MG63 (cell line): Measurements from ENCODE around the gene CCNY. TPM values are rescaled to one million over a fixed set of nuclear protein-coding genes. Genes with fewer than 3 reads are reported as not detected.
A peak's percentile ranks its signal among the peaks of the same experiment; 100 is the strongest.

Experiments
- DNase-seq: peaks from one replicate; pipeline ENCODE4 v3.0.0-alpha.2; 2020
- H3K27me3 ChIP-seq: fragments of 250-450 bp; sonication (Bioruptor Pico); 2 replicates; pipeline ENCODE4 v1.5.1; 2020; ENCODE audit warnings: mild to moderate bottlenecking, moderate library complexity
- H3K36me3 ChIP-seq: fragments of 250-450 bp; sonication (Bioruptor Pico); 2 replicates; pipeline ENCODE4 v1.5.1; 2020; ENCODE audit warnings: mild to moderate bottlenecking, moderate library complexity
- H3K4me3 ChIP-seq: fragments of 250-450 bp; sonication (Bioruptor Pico); 2 replicates; pipeline ENCODE4 v1.5.1; 2020; ENCODE audit warnings: mild to moderate bottlenecking, moderate library complexity
- H3K9me3 ChIP-seq: fragments of 250-450 bp; sonication (Bioruptor Pico); 2 replicates; pipeline ENCODE4 v1.5.1; 2020; ENCODE audit warnings: mild to moderate bottlenecking, moderate library complexity
- total RNA-seq: library from RNA; depleted of rRNA; stranded (reverse); fragments of >200 nt; shearing (Covaris generic); gene quantifications from 2 replicates; pipeline ENCODE4 v1.2.3, GENCODE V29; 2014; ENCODE audit warnings: low replicate concordance

Gene CCNY
- total RNA-seq, 1 experiment from 2014 or later: 47.2 TPM

DNA sequence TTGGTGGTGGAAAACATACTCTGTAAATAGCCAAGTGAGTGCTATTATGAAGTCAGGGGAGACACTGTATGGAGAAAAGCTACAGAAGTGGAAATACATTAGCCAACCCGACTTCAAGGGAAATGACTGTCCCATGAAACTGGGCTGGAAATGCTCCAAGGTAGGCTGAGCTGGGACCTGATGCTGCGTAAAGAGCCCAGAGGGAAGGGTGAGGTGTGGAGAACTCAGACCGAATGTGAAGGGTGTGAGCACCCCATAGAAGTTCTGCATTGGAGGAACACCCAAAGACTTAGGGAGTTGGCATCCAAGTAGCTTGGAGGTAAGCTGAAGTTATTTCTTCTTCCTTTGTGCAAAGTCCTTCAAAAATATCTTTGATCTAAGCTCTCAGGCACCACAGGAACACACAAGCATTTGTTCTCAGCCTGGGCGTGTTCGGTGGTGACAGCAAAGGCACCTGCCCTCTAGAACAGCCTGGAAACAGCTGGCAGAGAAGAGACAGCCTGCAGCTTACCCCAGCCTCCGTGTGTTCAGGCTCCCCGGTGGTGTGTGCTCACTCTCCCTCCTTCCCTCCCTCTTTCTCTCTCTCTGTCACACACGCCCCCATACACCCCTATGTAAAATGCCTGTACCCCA lies 249.7 kb downstream of the CCNY start:
- Histone ChIP-seq H3K9me3 (0 out of 2 replicates have a peak, but pooled peaks cover 1% of the 10 kb centered on the region), H3K4me3 (no peak overlapping the region), H3K27me3 (no peaks in the 10 kb centered on the region), H3K36me3 (no peaks in the 10 kb centered on the region)
- DNase-seq: no peak

DNA sequence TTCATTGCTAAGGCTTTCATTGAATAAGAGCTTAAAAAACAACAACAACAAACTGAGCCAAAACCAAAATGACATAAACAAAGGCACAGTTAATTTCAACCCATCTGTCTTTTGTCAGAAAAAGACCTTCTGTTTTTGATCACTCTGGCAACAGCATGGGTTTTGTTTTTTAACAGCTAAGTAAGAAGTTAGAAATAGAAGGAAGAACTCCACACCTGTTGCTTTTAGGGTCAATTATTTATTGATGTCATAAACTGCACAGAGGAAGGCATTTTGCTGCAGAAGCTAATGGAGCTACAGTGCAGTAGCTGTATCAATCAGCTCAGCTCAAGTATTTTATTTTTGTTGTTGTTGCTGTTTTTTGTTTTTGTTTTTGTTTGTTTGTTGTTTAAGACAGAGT lies 252.5 kb downstream of the CCNY start:
- Histone ChIP-seq H3K4me3 (no peak overlapping the region), H3K36me3 (no peaks in the 10 kb centered on the region), H3K9me3 (0 out of 2 replicates have a peak, but pooled peaks cover 1% of the 10 kb centered on the region), H3K27me3 (no peaks in the 10 kb centered on the region)
- no peak for DNase-seq

DNA sequence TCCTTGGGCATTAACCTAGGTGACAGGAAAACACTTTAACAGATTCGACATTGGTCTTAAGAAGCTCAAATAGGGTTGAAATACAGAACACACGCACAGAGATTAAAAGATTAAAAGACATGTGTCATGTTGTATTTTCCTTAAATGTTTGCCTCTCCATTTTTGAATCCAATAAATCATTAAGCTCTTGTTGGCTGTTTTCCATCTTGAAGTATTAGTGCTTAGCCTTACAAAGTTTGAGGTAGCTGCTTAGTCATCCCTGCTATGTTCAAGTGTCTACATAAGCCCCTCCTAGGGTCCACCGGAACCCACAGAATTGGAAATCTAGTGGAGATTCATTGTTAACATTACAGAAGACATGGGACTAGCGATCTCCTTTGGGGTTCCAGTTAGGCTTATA lies 256.1 kb downstream of the CCNY start:
- Histone ChIP-seq H3K36me3 (no peaks in the 10 kb centered on the region), H3K27me3 (no peaks in the 10 kb centered on the region), H3K9me3 (0 out of 2 replicates have a peak, but pooled peaks cover 1% of the 10 kb centered on the region), H3K4me3 (no peak overlapping the region)
- DNase-seq: no peak

DNA sequence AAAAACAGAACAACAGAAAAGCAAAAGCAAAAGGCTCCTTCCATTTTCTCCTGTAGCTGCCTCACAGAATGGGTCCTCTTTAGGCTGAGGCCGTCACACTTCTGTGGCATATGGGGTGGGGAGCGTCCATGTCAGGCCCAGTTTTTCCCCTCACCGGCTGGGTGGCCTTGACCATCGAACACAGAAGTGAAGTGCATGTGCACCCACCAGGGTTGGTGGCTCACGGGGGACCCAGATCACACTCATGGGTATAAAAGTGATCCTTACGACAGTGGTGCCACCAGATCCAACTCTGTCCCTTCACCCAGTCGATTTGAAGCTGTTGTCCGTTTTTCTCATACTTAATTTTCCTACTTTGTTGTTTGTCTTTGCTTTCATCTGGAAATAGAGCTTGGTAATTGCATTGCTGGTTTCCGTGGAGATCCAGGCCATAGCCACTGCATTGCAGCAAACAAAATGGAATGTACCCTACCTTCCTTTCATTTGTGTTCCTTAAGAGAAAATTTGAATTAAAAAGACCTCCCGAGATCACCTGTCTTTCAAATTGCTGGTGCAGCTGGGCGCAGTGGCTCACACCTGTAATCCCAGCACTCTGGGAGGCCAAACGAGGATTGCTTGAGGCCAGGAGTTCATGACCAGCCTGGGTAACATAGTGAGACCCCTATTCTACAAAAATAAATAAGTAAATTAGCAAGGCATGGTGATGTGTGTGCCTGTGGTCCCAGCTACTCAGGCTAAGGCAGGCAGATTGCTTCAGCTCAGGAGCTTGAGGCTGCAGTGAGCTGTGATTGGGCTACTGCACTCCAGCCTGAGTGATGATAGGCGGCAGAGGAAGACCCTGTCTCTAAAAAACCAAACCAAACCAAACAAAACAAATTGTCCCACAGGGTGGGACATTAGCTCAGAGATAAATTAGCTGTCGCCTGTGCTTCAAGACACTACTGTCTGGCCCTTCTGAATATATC lies 258.1 kb downstream of the CCNY start:
- Histone ChIP-seq H3K4me3 (no peak overlapping the region), H3K9me3 (0 out of 2 replicates have a peak, but pooled peaks cover 1% of the 10 kb centered on the region), H3K36me3 (no peaks in the 10 kb centered on the region), H3K27me3 (no peaks in the 10 kb centered on the region)
- DNase-seq: no peak

DNA sequence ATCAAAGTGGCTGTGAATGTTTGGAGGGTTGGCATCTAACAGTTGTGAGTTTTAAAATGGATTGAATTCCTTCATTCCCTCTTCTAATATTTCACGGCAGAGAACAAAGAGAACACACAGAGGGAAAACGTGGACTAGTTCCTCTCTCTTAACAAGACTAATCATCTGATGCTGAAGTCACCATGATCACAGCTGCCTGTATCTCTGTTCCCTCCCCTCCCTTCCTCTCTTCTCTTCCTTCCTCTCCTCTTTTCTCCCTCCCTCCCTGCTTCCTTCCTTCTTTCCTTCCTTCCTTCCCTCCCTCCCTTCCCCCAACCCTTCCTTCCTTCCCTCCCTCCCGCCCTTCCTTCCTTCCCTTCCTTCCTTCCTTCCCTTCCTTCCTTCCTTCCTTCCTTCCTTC lies 258.8 kb downstream of the CCNY start:
- no peaks in the 10 kb centered on the region for H3K27me3 ChIP-seq
- DNase-seq: no peak
- no peak overlapping the region for H3K4me3 ChIP-seq
- 0 out of 2 replicates have a peak, but pooled peaks cover 1% of the 10 kb centered on the region for H3K9me3 ChIP-seq
- no peaks in the 10 kb centered on the region for H3K36me3 ChIP-seq

DNA sequence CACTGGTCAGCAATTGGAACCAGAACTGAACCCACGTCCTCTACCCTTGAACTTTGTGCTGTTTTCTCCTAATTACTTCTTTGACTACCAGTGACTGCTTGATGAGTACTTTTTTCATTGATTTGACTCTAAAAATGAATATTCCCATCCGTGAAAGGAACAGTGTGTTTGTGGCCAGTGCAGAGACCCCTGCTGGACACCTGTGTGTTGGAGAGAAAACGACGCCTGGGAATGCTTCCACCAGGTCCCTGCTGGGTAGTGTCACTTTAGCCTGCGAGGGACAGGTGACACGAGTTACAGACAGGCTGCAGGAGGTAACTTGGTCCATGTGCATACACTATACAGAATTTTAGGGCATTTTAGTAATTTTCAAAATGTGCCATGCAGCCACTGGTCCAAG lies 262.1 kb downstream of the CCNY start:
- H3K27me3 ChIP-seq: no peaks in the 10 kb centered on the region
- DNase-seq: no peak
- H3K9me3 ChIP-seq: no peaks in the 10 kb centered on the region
- no peak overlapping the region for H3K4me3 ChIP-seq
- H3K36me3 ChIP-seq: no peaks in the 10 kb centered on the region

DNA sequence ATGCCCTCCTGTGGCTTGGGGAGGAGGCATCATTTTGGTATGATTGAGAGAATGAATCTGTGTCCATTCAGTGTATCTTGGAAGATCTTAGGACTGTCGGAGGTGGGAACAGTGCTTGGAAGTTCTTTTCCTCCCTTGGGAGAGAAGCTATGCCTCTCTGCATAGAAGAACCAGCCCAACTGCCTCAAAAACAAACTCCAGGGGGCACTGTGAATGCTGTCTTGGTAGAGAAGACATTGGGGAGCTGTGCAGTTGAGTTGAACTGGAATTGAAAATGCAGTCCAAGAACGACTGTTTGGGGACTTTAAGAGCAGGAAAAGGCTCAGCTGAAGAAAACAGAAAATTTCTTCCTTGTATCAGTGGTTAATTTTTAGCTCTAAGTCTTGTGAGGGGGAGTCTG lies 263.9 kb downstream of the CCNY start:
- Histone ChIP-seq H3K27me3 (no peaks in the 10 kb centered on the region), H3K4me3 (no peak overlapping the region), H3K9me3 (no peaks in the 10 kb centered on the region), H3K36me3 (no peaks in the 10 kb centered on the region)
- DNase-seq: no peak

DNA sequence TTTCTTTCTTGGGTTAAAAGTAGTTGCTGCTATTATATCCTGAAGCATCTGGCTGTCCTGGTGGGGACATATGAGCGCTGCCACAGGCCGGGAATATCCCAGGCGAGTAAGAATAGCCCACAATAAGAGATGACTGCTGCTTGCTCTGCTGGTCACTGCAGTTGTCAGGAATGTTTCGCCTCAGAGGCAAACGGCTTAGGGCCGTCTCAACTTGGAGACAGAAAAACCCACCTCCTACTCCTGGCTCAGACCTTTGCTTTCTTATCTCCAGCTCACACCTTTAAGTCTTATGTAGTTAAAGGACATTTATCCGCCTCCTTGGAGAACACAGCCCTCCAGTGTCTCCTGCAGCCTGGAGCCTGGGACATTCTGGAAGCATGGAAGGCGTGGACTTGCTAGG lies 268.9 kb downstream of the CCNY start, which contains the start of gene GJD4:
Gene GJD4, plus strand, starts transcription at position 151 of the 400 bp plus-strand sequence. Its CDS starts 227 bp downstream, at position 378.
- Histone ChIP-seq H3K4me3 (no peak within 1 kb of the TSS), H3K27me3 (no peaks in the 10 kb centered on the region), H3K36me3 (no peaks in the 10 kb centered on the region), H3K9me3 (no peaks in the 10 kb centered on the region)
- no peak for DNase-seq

DNA sequence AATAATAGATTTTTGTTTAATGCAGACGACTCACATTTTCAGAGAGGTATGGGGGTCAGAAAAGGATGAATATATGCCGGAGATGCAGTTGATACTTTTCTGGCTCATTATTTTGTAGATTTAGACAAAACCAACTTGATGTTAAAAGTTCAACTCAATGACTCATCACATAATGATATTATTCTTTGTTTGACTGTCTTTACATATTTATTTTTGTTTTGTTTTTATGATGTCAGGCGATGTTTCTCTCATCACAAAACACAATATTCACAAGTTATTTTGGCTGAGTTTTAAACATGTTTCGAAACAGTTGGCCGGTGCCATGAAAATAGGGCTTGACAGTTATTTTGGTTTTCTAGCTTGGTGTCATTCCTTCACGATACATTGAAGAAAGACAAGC lies 270.1 kb downstream of the CCNY start:
- H3K36me3 ChIP-seq: no peaks in the 10 kb centered on the region
- no peaks in the 10 kb centered on the region for H3K9me3 ChIP-seq
- no peak overlapping the region for H3K4me3 ChIP-seq
- DNase-seq: peak; percentile 37
- no peaks in the 10 kb centered on the region for H3K27me3 ChIP-seq

DNA sequence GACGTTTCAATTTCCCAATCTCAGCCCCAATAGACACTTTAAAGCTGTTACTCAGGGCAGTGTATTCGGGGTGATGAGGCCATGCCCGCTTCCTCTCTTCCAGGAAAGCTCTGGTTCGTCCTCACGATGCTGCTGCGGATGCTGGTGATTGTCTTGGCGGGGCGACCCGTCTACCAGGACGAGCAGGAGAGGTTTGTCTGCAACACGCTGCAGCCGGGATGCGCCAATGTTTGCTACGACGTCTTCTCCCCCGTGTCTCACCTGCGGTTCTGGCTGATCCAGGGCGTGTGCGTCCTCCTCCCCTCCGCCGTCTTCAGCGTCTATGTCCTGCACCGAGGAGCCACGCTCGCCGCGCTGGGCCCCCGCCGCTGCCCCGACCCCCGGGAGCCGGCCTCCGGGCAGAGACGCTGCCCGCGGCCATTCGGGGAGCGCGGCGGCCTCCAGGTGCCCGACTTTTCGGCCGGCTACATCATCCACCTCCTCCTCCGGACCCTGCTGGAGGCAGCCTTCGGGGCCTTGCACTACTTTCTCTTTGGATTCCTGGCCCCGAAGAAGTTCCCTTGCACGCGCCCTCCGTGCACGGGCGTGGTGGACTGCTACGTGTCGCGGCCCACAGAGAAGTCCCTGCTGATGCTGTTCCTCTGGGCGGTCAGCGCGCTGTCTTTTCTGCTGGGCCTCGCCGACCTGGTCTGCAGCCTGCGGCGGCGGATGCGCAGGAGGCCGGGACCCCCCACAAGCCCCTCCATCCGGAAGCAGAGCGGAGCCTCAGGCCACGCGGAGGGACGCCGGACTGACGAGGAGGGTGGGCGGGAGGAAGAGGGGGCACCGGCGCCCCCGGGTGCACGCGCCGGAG lies 271.4 kb downstream of the CCNY start:
- H3K9me3 ChIP-seq: no peaks in the 10 kb centered on the region
- H3K27me3 ChIP-seq: peaks cover 2% of the 10 kb centered on the region; the same call in 1 of the 2 replicates
- no peaks in the 10 kb centered on the region for H3K36me3 ChIP-seq
- H3K4me3 ChIP-seq: no peak overlapping the region
- no peak for DNase-seq

DNA sequence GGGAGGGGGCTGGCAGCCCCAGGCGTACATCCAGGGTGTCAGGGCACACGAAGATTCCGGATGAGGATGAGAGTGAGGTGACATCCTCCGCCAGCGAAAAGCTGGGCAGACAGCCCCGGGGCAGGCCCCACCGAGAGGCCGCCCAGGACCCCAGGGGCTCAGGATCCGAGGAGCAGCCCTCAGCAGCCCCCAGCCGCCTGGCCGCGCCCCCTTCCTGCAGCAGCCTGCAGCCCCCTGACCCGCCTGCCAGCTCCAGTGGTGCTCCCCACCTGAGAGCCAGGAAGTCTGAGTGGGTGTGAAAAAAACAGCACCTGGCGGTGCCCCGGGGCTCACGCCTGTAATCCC lies 272.0 kb downstream of the CCNY start:
- no peak for DNase-seq
- Histone ChIP-seq H3K36me3 (no peaks in the 10 kb centered on the region), H3K9me3 (no peaks in the 10 kb centered on the region), H3K4me3 (no peak overlapping the region), H3K27me3 (peaks cover 2% of the 10 kb centered on the region; the same call in 1 of the 2 replicates)

DNA sequence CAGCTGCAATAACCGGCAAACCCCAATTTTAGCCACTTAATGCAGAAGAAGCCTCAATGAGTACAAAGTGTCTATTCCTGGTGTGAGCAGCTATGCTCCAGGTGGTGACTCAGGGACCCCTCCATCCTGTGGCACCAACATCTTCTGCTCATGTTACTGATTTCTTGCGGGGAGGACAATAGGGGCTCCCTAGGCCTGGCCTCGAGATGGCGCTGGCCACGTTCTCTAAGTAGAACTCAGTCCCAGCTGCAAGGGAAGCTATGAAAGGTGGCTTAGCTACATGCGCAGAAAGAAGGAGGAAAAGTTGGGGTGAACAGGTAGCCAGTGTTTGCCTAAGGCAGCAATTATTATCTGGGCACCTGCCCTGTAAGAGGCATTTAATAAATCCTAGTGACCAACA lies 275.4 kb downstream of the CCNY start:
- Histone ChIP-seq H3K4me3 (no peak overlapping the region), H3K9me3 (no peaks in the 10 kb centered on the region), H3K36me3 (no peaks in the 10 kb centered on the region), H3K27me3 (peaks cover 7% of the 10 kb centered on the region; the same call in 1 of the 2 replicates)
- no peak for DNase-seq

DNA sequence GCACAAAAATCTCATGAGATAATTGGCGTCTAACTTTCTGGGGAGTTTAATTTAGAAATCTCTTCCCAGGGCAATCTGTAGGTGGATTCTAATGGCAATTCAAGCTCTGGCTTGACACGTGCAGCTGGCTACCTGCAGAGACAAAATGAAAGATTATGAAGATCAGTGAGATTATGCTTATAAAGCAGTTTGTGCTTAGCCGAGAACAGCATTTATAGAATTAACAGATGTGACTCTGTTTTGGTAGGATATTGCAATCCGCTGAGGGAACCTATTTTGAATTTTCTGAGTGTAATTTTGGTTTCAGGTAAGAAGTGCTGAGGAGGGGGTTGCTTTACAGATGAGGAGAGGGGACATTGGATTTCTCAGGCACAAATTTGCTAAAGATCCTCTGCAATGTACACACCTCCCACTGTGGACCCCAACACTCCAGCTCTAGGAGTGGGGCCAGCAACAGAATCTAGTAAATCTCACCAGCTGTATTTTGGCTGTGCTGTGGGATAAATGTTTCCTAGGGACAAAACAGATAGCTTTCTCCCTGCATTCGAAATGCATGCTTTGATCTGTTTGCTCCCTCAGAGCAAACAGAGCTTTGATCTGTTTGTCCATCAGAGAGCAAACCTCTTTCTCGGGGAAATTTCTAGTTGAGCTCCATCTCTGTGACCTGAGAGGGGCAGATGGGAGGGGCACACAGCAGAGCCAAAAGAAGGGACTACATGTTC lies 276.2 kb downstream of the CCNY start:
- no peak for DNase-seq

DNA sequence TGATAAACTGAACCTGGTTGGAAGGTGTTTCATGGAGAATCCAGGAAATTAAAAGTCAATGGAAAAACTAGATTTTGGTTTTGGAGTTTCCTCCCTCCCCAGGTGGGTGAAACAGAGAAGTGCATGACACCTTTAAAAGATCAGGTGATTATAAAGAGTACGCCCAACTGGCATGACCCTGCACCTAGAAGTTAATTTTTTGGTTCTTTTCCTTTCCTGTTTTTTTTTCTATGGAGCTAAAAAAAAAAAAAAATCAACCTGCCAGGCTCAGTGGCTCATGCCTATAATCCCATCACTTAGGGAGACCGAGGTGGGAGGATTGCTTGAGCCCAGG lies 276.8 kb downstream of the CCNY start:
- DNase-seq: no peak
- H3K9me3 ChIP-seq: no peaks in the 10 kb centered on the region
- H3K36me3 ChIP-seq: no peaks in the 10 kb centered on the region
- H3K4me3 ChIP-seq: no peak overlapping the region
- H3K27me3 ChIP-seq: peaks cover 7% of the 10 kb centered on the region; the same call in 1 of the 2 replicates

More for the DNA sequence above, 276.2 kb downstream of the CCNY start:
- H3K27me3 ChIP-seq: peaks cover 7% of the 10 kb centered on the region; the same call in 1 of the 2 replicates
- no peaks in the 10 kb centered on the region for H3K9me3 ChIP-seq
- H3K36me3 ChIP-seq: no peaks in the 10 kb centered on the region
- H3K4me3 ChIP-seq: no peak overlapping the region

DNA sequence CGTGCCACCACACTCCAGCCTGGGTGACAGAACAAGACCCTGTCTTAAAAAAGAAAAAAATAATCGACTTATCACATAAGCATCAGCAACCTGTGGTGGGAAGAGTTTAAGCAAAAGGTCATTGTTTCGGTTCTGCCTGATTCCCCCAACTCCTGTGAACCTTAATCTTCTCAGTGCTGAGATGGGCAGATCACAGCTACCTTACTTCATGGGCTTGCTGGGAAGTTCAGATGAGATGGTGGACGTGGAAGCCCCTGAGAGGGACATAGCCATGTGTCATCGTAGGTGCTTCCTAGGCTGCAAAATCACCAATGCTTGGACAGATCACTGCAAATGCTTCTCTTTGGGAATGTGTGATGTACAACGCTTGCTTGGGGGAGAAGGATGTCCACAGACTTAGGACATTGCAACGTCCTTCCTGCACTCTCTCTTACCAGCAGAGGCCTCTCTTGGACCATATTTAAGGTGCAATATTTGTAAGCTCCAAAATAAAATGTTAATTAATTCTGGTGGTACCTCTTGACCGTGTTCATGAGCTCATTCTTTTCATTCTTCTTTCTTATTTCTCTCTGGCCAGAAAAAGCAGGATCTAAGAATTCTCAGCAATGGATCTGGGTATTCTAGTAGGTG lies 277.4 kb downstream of the CCNY start:
- no peak for DNase-seq
- Histone ChIP-seq H3K9me3 (no peaks in the 10 kb centered on the region), H3K4me3 (no peak overlapping the region), H3K27me3 (peaks cover 7% of the 10 kb centered on the region; the same call in 1 of the 2 replicates), H3K36me3 (no peaks in the 10 kb centered on the region)

DNA sequence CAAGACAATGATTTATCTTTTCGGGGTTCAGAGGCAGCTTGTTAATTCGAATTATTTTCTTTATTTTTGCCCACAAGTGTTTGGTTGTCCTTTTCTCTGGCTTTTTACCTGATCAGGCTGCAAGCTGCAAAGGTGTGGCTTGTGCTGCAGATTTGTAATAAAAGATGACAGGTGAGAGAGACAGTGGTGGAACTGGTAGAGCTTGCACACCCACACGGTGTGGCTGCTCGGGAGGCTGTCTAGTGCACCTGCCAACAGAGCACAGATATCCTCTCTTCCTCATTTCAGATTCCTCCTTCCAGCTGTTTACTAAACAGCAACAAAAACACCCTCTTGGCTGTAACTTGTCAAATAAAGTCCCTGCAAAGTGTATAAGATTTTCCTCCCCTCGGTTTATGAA lies 278.0 kb downstream of the CCNY start:
- Histone ChIP-seq H3K9me3 (no peaks in the 10 kb centered on the region), H3K4me3 (no peak overlapping the region), H3K27me3 (peaks cover 7% of the 10 kb centered on the region; the same call in 1 of the 2 replicates)

More for the DNA sequence above, 278.0 kb downstream of the CCNY start:
- H3K36me3 ChIP-seq: no peaks in the 10 kb centered on the region
- DNase-seq: no peak
